Parietal lobe (tissue), 1 donor: ENCODE data around the gene CENPE. TPM values are rescaled to one million over a fixed set of nuclear protein-coding genes. Genes with fewer than 3 reads are reported as not detected.

Source experiments
- total RNA-seq: library from RNA; depleted of rRNA; stranded (reverse); fragments of >200 nt; gene quantifications from one replicate; pipeline ENCODE4 v1.2.3, GENCODE V29; 2014

The CENPE gene, protein sequence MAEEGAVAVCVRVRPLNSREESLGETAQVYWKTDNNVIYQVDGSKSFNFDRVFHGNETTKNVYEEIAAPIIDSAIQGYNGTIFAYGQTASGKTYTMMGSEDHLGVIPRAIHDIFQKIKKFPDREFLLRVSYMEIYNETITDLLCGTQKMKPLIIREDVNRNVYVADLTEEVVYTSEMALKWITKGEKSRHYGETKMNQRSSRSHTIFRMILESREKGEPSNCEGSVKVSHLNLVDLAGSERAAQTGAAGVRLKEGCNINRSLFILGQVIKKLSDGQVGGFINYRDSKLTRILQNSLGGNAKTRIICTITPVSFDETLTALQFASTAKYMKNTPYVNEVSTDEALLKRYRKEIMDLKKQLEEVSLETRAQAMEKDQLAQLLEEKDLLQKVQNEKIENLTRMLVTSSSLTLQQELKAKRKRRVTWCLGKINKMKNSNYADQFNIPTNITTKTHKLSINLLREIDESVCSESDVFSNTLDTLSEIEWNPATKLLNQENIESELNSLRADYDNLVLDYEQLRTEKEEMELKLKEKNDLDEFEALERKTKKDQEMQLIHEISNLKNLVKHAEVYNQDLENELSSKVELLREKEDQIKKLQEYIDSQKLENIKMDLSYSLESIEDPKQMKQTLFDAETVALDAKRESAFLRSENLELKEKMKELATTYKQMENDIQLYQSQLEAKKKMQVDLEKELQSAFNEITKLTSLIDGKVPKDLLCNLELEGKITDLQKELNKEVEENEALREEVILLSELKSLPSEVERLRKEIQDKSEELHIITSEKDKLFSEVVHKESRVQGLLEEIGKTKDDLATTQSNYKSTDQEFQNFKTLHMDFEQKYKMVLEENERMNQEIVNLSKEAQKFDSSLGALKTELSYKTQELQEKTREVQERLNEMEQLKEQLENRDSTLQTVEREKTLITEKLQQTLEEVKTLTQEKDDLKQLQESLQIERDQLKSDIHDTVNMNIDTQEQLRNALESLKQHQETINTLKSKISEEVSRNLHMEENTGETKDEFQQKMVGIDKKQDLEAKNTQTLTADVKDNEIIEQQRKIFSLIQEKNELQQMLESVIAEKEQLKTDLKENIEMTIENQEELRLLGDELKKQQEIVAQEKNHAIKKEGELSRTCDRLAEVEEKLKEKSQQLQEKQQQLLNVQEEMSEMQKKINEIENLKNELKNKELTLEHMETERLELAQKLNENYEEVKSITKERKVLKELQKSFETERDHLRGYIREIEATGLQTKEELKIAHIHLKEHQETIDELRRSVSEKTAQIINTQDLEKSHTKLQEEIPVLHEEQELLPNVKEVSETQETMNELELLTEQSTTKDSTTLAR (N-terminal part only)
- 9.7 TPM for total RNA-seq

DNA sequence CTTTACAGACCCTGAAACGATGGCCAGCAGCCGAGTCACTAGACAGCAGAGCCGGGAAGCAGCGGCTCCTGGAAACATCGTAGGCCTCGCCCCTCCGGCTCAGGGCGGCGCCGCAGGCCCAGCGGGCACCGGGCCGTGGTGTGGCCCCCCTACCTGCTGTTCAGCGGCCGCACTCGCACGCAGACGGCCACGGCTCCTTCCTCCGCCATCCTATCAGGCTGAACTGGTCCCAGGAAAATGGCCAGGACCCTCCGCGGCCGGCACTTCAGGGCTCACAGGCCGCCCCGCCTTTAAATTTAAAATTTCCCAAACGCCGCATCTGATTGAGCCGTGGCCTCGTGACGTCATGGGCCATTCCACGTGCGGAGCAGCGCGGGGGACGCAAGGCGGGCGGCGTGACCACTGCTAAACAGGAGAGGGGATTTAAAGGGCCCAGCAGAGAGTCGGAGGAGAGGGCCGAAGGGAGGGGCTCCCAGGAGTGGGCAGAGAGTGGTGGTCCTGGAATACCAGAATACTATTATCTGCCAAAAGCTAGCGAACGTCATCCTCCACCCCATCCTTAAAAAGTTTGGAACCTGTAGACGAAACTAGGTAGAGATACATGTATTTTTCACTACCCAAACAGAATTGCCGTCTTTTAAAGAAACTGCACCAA is at the start of gene CENPE:
Gene CENPE, minus strand, starts transcription at position 233 of the 655 bp plus-strand sequence. Its CDS starts 24 bp downstream, at position 209.

DNA sequence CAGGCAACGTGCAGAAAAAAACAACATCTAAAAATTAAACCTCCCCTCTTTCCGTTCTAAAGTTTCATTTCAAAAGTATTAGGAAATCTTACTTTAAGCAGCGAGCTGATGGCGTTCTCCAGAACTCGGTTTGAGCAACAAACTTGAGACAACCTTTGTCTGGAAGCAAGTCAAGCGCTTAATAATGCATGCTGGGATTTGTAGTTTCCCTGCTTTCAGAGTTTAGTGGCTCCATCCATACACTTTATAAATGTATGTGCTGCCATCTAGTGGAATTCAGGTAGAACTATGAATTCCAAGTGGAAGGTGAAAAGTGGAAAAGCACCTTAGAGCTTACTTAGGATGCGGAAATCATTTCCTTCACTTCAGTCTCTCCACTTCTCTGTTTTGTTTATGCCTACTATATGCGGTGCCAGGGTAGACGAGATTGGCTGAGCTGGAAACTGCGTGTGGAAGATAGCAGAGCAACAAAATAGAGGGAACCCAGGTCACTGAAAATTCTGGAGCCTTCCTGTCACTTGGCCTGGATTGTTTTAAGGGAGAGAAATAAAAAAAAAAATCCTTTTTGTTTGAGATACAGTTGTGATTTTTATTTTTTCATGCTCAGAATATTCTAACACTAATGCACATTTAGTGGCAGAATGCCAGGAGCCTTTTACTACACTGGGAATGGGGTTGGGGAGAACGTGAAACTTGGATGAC is 98.3 kb downstream of the CENPE start, which contains the start of gene BDH2:
Gene BDH2, minus strand, starts transcription at position 144 of the 702 bp plus-strand sequence. CDS start 3,580 bp downstream, outside the sequence.

DNA sequence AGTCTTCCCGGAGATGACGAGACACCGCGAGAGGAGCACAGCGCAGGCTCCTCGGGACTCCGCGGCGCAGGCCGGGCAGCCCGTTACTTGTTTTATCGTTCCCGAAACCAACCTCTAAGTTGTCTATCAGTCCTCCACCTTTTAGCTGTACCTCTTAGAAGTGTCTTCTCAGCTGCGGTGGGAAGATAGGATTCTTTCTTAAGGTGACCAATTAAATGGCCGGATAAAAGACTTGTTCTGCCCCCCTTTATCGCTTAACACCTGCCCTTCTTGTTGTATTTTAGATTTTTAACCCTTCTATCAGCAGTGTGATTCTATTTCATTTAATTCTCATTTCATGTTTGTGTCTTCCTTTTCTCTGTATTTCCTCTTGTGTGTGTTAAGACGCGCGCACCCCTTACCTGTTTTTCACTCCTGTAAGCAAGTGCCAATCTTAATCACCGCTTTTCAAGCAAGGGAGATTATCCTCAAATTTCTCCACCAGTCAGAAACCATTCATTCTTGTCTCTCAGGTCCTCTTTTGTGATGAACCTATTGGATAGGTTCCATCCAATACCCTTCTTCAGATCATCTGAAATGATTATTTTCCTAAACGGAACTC is 121.3 kb downstream of the CENPE start, which contains the start of gene SLC9B2:
Gene SLC9B2, minus strand, starts transcription at position 15 of the 601 bp plus-strand sequence. CDS start 9,211 bp downstream, outside the sequence.

Other genes with a start within 250 kb of the CENPE start
- 6.9 TPM for gene SLC9B1, start 178.6 kb downstream of the CENPE start, total RNA-seq
- gene SLC9B2, start 121.6 kb downstream of the CENPE start, total RNA-seq: 113 TPM
- gene BDH2, start 98.5 kb downstream of the CENPE start, total RNA-seq: 7.5 TPM